Tibial artery (tissue), 4 donors: Measurements from ENCODE around the gene PGM1.
A peak's percentile ranks its signal among the peaks of the same experiment; 100 is the strongest.

Experiments used
- DNase-seq, 2 donors: peaks; one replicate each; pipeline ENCODE4 v3.0.0-alpha.2; 2019
- H3K27ac ChIP-seq, 2 donors: fragments of 200-600 bp; sonication (generic) in 1 of 2; 1 replicate in 1 of 2; 2 replicates in 1 of 2; pipeline ENCODE4 v1.5.1; 2018 to 2019; ENCODE audit warnings: mild to moderate bottlenecking in 1 of 2
- H3K27me3 ChIP-seq, 2 donors: fragments of 200-600 bp; sonication (generic) in 1 of 2; one replicate each; pipeline versions ENCODE4 v1.5.1 to v1.6.0; 2016 to 2019
- H3K36me3 ChIP-seq, 3 donors: fragments of 200-600 bp; sonication (generic) in 2 of 3; one replicate each; pipeline ENCODE4 v1.5.1; 2016 to 2019; ENCODE audit warnings: mild to moderate bottlenecking in 2 of 3
- H3K4me1 ChIP-seq, 4 donors: fragments of 200-600 bp; sonication (generic) in 2 of 4; 1 replicate in 3 of 4; 2 replicates in 1 of 4; pipeline ENCODE4 v1.5.1; 2016 to 2019
- H3K4me3 ChIP-seq, 2 donors: fragments of 200-600 bp; sonication (generic) in 1 of 2; 1 replicate in 1 of 2; 2 replicates in 1 of 2; pipeline ENCODE4 v1.5.1; 2018 to 2019; ENCODE audit warnings: mild to moderate bottlenecking in 2 of 2
- H3K9me3 ChIP-seq, 3 donors: fragments of 200-600 bp; sonication (generic) in 1 of 3; one replicate each; pipeline ENCODE4 v1.5.1; 2016 to 2019
- intact Hi-C: fragments of 100-400 bp; cut with DNase I; formaldehyde crosslinking; loops from one replicate; pipeline ENCODE4 v1.15.0; 2023; ENCODE audit warnings: low total_unique reads
- TF ChIP-seq, protein P1 (sequence below), 2 experiments: fragments of 200-600 bp in 1 of 2; fragments of 450-650 bp in 1 of 2; IDR thresholded peaks; one replicate each; pipeline ENCODE4 v1.5.1; 2017 to 2019; ENCODE audit warnings: antibody characterized with exemption in 2 of 2, mild to moderate bottlenecking in 1 of 2, moderate library complexity in 1 of 2

PGM1 gene

GRCh38 chr1:63659448-63659847 lies 66.2 kb downstream of the PGM1 start:
- H3K9me3 ChIP-seq, result no peaks in the 10 kb centered on the region
- peaks cover 0 to 13% (median 5%) of the 10 kb centered on the region in 4 donors for H3K4me1 ChIP-seq
- TF ChIP-seq, protein P1, sequence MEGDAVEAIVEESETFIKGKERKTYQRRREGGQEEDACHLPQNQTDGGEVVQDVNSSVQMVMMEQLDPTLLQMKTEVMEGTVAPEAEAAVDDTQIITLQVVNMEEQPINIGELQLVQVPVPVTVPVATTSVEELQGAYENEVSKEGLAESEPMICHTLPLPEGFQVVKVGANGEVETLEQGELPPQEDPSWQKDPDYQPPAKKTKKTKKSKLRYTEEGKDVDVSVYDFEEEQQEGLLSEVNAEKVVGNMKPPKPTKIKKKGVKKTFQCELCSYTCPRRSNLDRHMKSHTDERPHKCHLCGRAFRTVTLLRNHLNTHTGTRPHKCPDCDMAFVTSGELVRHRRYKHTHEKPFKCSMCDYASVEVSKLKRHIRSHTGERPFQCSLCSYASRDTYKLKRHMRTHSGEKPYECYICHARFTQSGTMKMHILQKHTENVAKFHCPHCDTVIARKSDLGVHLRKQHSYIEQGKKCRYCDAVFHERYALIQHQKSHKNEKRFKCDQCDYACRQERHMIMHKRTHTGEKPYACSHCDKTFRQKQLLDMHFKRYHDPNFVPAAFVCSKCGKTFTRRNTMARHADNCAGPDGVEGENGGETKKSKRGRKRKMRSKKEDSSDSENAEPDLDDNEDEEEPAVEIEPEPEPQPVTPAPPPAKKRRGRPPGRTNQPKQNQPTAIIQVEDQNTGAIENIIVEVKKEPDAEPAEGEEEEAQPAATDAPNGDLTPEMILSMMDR (IDR thresholded peaks at IDR 0.05), result no peak
- H3K27ac ChIP-seq, result no peak overlapping the region
- peaks cover 11 to 25% (median 11%) of the 10 kb centered on the region in 3 donors for H3K36me3 ChIP-seq
- no peak for DNase-seq
- no peaks in the 10 kb centered on the region for H3K27me3 ChIP-seq
- intact Hi-C loops, result no loop called here
- no peak overlapping the region for H3K4me3 ChIP-seq

DNA sequence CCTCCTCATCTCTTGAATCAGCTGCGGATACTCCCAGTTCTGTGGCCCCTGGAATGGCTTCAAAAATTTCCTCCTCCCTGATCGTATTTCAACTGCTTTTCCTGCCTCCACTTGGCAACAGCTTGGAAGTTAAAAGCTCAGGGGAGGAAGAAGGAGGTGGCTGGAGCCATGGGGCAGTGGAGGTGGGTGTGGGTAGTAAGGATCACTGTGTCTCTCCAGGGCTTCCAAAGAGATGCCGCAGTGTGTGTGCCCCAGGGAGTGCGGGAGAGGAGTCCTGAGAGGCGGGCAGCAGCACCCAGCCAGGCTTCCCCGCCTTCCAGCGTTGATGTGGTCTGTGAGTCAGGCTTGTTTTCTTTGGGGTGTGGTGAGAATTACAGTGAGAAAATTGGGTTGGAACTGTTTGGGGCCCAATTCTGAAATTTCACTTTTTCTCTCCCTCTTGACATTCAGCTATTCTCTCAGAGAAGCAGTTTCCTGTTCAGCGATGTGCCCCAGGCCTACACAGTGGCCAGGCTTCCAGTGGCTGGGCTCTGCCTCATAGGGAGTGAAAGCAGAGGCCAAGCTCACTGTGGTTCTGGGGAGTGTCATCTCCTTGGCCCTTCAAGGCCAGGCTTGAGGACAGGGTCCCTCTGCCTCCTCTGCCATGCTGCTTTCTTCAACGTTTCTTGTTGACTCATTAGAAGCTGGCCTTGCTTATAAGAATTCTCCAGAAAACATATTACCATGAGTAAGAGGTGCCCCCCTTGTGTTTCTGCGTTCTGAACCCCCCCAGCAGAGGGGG lies 69.0 kb downstream of the PGM1 start:
- Histone ChIP-seq H3K27me3 (no peaks in the 10 kb centered on the region), H3K9me3 (no peaks in the 10 kb centered on the region), H3K36me3 (peaks cover 3 to 9% (median 7%) of the 10 kb centered on the region in 3 donors), H3K4me1 (peaks cover 0 to 13% (median 5%) of the 10 kb centered on the region in 4 donors), H3K4me3 (no peak overlapping the region), H3K27ac (peak overlapping the region; percentile 19 to 30)
- TF ChIP-seq, protein P1 (IDR thresholded peaks at IDR 0.05), result no peak
- peak in 1 of 2 donors; percentile 57 for DNase-seq
- intact Hi-C loops, result no loop called here

DNA sequence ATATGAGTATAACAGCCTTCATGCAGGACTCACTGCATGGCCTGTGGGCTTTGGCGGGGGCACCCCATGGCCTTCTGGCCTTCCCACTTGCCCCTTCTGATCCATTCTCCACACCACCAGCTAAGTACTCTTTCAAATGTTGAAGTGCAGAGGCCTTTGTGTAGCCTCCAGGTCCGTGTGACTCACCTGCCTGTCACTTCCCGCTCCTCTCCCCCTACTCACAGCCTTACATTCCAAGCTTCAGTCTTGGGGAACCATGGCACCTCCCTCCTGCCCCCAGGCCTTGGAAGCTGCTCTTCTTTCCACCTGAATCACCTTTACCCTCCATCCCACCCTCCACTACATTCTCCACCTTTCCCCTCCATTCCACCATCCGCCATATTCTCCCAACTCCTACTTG lies 69.6 kb downstream of the PGM1 start:
- Histone ChIP-seq H3K27me3 (no peaks in the 10 kb centered on the region), H3K36me3 (peaks cover 3 to 9% (median 7%) of the 10 kb centered on the region in 3 donors), H3K4me3 (no peak overlapping the region), H3K27ac (peak overlapping the region in 1 of 2 donors; percentile 19), H3K4me1 (peaks cover 0 to 13% (median 5%) of the 10 kb centered on the region in 4 donors), H3K9me3 (no peaks in the 10 kb centered on the region)
- intact Hi-C loops, result no loop called here
- no peak for DNase-seq
- TF ChIP-seq, protein P1 (IDR thresholded peaks at IDR 0.05), result no peak

GRCh38 chr1:63663301-63663700 lies 70.1 kb downstream of the PGM1 start:
- H3K4me3 ChIP-seq, result no peak overlapping the region
- H3K27ac ChIP-seq, result no peak overlapping the region
- H3K9me3 ChIP-seq, result no peaks in the 10 kb centered on the region
- H3K36me3 ChIP-seq, result peaks cover 3 to 9% (median 7%) of the 10 kb centered on the region in 3 donors
- H3K4me1 ChIP-seq, result peaks cover 0 to 13% (median 5%) of the 10 kb centered on the region in 4 donors
- intact Hi-C loops, result no loop called here
- TF ChIP-seq, protein P1 (IDR thresholded peaks at IDR 0.05), result no peak
- no peak for DNase-seq
- no peaks in the 10 kb centered on the region for H3K27me3 ChIP-seq

DNA sequence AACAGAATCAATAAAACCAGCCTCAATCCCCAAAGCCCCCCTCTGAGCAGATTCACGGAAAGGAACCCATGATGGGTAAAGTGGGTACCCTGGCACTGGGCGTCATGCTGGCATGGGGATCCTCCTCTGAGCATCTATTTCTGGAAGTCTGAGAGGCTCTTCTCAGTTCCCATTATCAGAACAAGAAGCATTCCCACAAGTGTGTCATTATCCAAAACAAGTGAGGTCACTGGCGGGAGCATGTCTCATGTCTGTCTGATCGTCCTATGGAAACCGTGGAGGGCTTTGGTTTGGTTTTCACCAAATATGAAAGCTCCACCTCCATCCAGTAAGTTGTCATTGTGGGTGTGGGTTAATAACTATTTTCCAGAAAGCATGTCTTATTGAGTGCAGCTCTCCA lies 70.7 kb downstream of the PGM1 start:
- peaks cover 3 to 9% (median 7%) of the 10 kb centered on the region in 3 donors for H3K36me3 ChIP-seq
- no peaks in the 10 kb centered on the region for H3K27me3 ChIP-seq
- no peaks in the 10 kb centered on the region for H3K9me3 ChIP-seq
- H3K27ac ChIP-seq, result no peak overlapping the region
- H3K4me1 ChIP-seq, result peaks cover 0 to 13% (median 5%) of the 10 kb centered on the region in 4 donors
- DNase-seq, result no peak
- H3K4me3 ChIP-seq, result no peak overlapping the region
- intact Hi-C loops, result no loop called here
- TF ChIP-seq, protein P1 (IDR thresholded peaks at IDR 0.05), result no peak
